ENCODE measurements around the gene REV3L.

The REV3L gene, protein sequence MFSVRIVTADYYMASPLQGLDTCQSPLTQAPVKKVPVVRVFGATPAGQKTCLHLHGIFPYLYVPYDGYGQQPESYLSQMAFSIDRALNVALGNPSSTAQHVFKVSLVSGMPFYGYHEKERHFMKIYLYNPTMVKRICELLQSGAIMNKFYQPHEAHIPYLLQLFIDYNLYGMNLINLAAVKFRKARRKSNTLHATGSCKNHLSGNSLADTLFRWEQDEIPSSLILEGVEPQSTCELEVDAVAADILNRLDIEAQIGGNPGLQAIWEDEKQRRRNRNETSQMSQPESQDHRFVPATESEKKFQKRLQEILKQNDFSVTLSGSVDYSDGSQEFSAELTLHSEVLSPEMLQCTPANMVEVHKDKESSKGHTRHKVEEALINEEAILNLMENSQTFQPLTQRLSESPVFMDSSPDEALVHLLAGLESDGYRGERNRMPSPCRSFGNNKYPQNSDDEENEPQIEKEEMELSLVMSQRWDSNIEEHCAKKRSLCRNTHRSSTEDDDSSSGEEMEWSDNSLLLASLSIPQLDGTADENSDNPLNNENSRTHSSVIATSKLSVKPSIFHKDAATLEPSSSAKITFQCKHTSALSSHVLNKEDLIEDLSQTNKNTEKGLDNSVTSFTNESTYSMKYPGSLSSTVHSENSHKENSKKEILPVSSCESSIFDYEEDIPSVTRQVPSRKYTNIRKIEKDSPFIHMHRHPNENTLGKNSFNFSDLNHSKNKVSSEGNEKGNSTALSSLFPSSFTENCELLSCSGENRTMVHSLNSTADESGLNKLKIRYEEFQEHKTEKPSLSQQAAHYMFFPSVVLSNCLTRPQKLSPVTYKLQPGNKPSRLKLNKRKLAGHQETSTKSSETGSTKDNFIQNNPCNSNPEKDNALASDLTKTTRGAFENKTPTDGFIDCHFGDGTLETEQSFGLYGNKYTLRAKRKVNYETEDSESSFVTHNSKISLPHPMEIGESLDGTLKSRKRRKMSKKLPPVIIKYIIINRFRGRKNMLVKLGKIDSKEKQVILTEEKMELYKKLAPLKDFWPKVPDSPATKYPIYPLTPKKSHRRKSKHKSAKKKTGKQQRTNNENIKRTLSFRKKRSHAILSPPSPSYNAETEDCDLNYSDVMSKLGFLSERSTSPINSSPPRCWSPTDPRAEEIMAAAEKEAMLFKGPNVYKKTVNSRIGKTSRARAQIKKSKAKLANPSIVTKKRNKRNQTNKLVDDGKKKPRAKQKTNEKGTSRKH (N-terminal part only)

DNA sequence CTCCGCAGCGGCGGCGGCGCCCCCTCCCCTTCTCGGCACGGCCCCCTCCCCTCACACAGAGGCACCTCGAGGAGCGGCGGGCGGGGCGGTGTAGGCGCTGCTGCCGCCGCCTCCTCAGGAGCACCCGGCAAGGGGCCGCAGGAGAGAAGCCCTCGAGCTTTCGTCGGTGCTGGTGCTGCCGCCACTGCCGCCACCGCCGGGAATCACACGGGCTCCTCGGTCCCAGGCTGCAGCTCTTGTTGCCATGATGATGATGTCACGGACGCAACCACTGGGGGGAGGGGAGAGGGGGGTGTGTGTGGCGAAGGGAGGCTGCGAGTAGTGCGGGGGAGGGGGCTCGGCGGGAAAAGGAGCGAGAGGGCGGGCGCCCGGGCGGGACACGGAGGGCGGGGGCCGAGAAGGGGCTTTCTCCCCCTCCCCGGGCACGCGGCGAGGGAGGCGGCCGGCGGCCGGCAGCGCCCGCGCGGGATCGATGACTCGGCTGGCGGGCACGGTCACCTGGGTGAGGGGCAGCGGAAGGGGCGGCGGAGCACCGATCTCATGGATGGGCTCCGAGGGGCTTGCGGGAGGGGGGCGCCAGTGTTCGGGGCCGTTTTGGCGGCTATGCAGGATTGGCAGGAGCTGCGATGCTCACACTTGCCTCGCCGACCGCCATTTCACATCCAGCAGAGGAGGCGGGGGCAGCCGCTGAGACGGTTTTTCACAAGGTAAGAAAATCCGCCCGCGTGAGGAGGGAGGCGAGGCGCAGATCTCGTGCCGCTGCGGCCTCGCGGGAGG lies at the start of gene REV3L:
TSS of gene REV3L (minus strand) at position 260 of the 777 bp plus-strand sequence. CDS start 330 bp downstream, outside the sequence.
- H3K27me3 ChIP-seq (replicated peaks; ENCODE audit: control insufficient read depth, insufficient read depth, low read length), result no peaks in the 10 kb centered on the region
- H3K4me3 ChIP-seq (replicated peaks; ENCODE audit: low read depth, low read length), result peak within 1 kb of the TSS; percentile 94
- H3K36me3 ChIP-seq (ENCODE audit: control insufficient read depth, insufficient read depth, low read length), result no peaks in the 10 kb centered on the region; the same call in 1 of the 2 replicates
- peak; percentile 91 for DNase-seq (ENCODE audit: extremely low read depth, insufficient read length)
- TF ChIP-seq, protein P1, sequence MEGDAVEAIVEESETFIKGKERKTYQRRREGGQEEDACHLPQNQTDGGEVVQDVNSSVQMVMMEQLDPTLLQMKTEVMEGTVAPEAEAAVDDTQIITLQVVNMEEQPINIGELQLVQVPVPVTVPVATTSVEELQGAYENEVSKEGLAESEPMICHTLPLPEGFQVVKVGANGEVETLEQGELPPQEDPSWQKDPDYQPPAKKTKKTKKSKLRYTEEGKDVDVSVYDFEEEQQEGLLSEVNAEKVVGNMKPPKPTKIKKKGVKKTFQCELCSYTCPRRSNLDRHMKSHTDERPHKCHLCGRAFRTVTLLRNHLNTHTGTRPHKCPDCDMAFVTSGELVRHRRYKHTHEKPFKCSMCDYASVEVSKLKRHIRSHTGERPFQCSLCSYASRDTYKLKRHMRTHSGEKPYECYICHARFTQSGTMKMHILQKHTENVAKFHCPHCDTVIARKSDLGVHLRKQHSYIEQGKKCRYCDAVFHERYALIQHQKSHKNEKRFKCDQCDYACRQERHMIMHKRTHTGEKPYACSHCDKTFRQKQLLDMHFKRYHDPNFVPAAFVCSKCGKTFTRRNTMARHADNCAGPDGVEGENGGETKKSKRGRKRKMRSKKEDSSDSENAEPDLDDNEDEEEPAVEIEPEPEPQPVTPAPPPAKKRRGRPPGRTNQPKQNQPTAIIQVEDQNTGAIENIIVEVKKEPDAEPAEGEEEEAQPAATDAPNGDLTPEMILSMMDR (IDR thresholded peaks at IDR 0.05; ENCODE audit: insufficient read depth, low read length, poor library complexity, severe bottlenecking), result no peak

DNA sequence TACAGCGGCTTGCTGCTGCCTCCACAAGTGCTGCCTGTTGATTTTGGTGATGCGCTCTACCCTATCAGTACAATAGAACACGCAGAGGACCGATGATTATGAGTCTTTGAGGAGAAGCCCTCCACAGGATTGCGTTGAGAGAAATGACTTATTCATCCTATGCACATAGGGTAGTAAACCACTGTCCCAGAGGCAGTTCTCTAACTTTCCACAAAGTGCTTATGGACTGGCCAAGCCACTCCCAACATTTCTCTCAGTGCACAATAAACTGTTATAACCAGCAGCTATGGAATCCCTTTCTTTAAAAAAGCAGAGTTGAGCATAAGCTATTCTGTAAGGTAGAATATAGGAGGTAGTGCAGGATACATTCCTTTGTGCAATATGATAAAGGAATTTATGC lies 48.2 kb upstream of the REV3L start:
- no peak for DNase-seq (ENCODE audit: extremely low read depth, insufficient read length)
- H3K27me3 ChIP-seq (replicated peaks; ENCODE audit: control insufficient read depth, insufficient read depth, low read length), result no peaks in the 10 kb centered on the region
- no peaks in the 10 kb centered on the region for H3K36me3 ChIP-seq (ENCODE audit: control insufficient read depth, insufficient read depth, low read length)
- no peak overlapping the region for H3K4me3 ChIP-seq (replicated peaks; ENCODE audit: low read depth, low read length)
- TF ChIP-seq, protein P1 (IDR thresholded peaks at IDR 0.05; ENCODE audit: insufficient read depth, low read length, poor library complexity, severe bottlenecking), result no peak

DNA sequence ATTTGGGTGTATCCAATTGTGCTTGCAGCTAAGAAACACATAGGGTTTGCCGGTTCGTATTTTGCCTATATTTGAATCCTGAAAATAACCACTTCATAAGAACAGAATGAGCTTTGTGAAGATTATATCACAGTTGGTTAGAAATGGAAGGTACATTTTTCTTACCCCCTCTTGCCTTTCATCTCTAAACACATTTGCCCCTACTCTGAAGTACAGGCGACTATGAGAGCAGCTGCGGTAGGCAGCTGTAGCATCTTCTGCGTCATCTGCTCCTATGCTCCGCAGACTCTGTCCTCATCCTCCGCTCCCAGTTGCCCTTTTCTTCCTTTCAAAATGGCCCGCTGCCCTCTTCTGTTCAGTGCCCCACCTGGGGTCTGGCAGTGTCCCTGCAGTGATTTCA lies 47.6 kb upstream of the REV3L start:
- no peaks in the 10 kb centered on the region for H3K27me3 ChIP-seq (replicated peaks; ENCODE audit: control insufficient read depth, insufficient read depth, low read length)
- TF ChIP-seq, protein P1 (IDR thresholded peaks at IDR 0.05; ENCODE audit: insufficient read depth, low read length, poor library complexity, severe bottlenecking), result no peak
- no peak for DNase-seq (ENCODE audit: extremely low read depth, insufficient read length)
- no peaks in the 10 kb centered on the region for H3K36me3 ChIP-seq (ENCODE audit: control insufficient read depth, insufficient read depth, low read length)
- no peak overlapping the region for H3K4me3 ChIP-seq (replicated peaks; ENCODE audit: low read depth, low read length)

DNA sequence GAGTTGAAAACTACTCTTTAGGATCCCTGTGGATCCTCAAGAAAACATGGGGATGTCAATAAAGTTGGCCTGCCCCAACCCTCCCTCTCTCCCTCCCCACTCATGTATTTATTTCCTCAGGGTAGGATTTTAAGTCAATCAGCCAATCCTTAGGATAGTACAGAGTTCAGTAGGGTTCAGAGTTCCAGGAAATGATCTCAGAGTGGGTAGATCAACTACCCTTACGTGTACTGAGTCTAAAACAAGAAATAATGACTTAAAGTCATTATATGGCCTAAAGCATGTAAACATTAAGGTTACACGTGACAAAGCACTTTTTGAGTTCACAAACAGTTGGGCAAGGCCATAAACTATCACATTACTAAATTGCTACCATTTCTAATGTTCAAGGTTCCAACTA lies 47.2 kb upstream of the REV3L start:
- Histone ChIP-seq H3K4me3 (replicated peaks; ENCODE audit: low read depth, low read length) (no peak overlapping the region), H3K36me3 (ENCODE audit: control insufficient read depth, insufficient read depth, low read length) (no peaks in the 10 kb centered on the region), H3K27me3 (replicated peaks; ENCODE audit: control insufficient read depth, insufficient read depth, low read length) (no peaks in the 10 kb centered on the region)
- TF ChIP-seq, protein P1 (IDR thresholded peaks at IDR 0.05; ENCODE audit: insufficient read depth, low read length, poor library complexity, severe bottlenecking), result no peak
- DNase-seq (ENCODE audit: extremely low read depth, insufficient read length), result no peak

DNA sequence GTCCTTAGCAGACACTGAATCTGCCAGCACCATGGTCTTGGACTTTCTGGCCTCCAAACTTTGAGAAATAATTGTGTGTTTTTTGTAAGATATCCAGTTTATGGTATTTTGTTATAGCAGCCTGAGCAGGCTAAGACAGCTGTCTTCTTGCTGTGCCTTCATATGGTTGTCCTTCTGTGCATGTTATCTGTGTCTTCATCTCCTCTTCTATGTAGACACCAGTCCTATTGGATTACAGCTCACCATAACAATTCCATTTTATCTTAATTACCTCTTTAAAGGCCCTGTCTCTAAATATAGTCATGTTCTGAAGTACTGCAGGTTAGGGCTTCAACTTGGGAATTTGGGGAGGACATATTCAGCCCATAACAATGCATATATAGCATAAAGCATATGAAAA lies 44.3 kb upstream of the REV3L start:
- TF ChIP-seq, protein P1 (IDR thresholded peaks at IDR 0.05; ENCODE audit: insufficient read depth, low read length, poor library complexity, severe bottlenecking), result no peak

More for the DNA sequence above, 44.3 kb upstream of the REV3L start:
- no peak for DNase-seq (ENCODE audit: extremely low read depth, insufficient read length)
- Histone ChIP-seq H3K36me3 (ENCODE audit: control insufficient read depth, insufficient read depth, low read length) (no peaks in the 10 kb centered on the region), H3K4me3 (replicated peaks; ENCODE audit: low read depth, low read length) (no peak overlapping the region), H3K27me3 (replicated peaks; ENCODE audit: control insufficient read depth, insufficient read depth, low read length) (no peaks in the 10 kb centered on the region)
